Muscle of back (tissue), 11 donors: ENCODE measurements around the gene CMTM6. TPM values are rescaled to one million over a fixed set of nuclear protein-coding genes. Genes with fewer than 3 reads are reported as not detected.
A peak's percentile ranks its signal among the peaks of the same experiment; 100 is the strongest.
"Not testable (repeated sequence)": the region's sequence is repeated elsewhere in the genome, so short reads cannot be mapped to it uniquely, and the experiment has no call there.

ENCODE experiments used
- DNase-seq, 3 donors: peaks; one replicate each; pipeline versions ENCODE4 v3.0.0 to v3.0.0-alpha.2; 2013
- polyA plus RNA-seq, 10 donors: library from polyadenylated mRNA; unstranded; fragments of 120-200 nt; gene quantifications; one replicate each; pipeline ENCODE4 v1.2.1, GENCODE V29; 2013; ENCODE audit not compliant: insufficient read length in 10 of 10

CMTM6 gene
- polyA plus RNA-seq, 10 donors = 22.1 to 34.6 (median 28.2) TPM

DNA sequence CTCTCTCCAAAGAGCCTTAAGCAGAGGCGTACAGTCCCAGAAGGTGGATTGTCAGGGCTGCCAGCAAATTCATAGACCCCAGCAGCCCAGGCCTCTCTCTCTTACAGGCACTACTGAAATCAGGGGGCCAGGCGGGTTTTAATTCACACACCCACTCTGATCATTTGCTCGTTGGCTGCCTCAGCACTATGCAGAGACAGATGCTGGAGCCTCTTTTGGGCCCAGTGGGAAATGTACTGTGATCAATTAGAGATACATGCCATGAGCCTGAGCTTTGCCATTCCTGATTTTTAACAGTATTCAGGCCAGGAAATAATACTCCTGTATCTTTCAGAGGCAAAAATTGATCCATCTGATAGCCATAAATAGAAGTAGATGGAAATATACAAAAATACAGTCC lies 53.0 kb downstream of the CMTM6 start:
- DNase-seq = no peak

- DNase-seq = peak in 1 of 3 donors; percentile 40
Measured at GRCh38 chr3:32448686-32449474, 53.8 kb downstream of the CMTM6 start.

DNA sequence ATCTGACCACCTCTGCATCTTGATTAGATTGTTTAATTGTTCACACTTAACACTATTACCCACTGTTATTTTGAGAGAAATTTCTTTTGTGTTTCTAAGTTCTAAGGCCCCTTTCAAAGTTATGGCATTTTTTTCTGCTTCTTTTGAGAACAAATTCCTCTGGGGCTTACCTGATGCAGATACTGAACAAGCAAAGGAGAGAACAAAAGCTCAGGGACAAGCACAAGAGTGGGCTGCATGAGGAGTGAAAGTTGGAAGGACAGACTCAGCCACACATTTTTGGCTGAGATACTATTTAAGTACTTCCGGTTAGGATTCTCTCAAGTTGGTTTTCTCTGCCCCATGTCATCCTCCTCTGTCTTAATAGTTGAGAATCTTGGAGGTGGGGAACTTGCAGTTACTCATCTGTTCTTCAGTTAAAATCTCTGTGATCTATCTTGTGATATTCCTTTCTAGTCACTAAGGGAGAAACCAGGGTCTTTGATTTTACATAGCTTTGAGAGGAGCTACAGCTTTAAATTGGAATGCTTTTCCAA lies 54.7 kb downstream of the CMTM6 start:
- no peak for DNase-seq

DNA sequence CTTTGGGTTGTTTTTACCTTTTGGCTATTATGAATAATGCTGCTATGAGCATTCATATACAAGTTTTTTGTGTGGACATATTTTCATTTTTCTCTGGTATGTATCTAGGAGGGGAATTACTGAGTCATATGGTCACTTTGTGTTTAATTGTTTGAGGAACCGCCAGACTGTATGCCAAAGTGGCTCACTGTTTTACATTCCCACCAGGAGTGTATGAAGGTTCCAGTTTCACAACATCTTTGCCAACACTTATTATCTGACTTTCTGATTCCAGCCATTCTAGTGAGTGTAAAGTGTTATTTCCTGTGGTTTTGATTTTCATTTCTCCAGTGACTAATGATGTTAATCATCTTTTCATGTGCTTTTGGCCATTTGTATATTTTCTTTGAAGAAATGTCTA lies 59.2 kb downstream of the CMTM6 start:
- DNase-seq = no peak

DNA sequence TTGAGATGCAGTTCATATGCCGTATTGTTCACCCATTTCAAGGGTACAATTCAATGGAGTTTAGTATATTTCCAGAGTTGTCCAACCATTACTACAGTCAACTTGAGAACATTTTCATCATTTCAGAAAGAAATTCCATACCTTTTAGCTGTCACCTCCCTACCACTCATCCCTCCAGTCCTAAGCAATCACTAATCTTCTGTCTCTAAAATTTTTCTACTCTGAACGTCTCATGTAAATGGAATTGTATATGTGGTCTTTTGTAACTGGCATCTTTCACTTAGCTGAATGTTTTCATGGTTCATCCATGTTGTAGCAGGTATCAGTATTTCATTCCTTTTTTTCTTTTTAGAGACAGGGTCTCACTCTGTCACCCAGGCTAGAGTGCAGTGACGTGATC lies 59.9 kb downstream of the CMTM6 start:
- no peak for DNase-seq

DNA sequence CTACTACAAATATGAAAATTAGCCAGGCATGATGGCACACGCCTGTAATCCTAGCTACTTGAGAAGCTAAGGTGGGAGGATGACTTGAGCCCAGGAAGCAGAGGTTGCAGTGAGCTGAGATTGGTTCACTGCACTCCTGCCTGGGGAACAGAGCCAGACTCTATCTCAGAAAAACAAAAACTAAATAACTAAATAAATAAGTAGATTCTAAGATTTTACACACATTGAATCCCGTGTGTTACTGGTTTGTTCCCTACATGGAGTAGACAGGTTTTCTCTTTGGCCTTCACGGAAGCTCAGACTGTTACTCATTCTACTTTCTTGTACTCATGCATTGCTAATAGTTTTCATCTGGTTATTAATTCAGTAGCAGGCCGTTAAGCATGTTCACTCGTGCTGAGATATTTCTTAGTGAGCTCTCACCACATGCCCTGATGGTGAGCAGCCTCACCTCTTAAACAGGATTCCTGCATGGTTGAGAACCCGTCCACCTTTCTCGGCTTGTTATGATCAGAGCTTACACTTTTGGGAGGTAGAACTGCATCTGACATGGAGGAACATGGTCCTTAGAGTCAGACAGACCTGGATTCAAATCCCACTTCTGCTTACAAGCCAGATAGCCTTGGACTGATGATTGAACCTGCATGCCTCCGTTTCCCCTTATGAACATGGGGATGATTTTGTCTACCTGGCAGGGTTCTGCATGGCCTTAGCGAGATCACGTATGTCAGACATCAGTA lies 61.9 kb downstream of the CMTM6 start:
- DNase-seq = no peak

DNA sequence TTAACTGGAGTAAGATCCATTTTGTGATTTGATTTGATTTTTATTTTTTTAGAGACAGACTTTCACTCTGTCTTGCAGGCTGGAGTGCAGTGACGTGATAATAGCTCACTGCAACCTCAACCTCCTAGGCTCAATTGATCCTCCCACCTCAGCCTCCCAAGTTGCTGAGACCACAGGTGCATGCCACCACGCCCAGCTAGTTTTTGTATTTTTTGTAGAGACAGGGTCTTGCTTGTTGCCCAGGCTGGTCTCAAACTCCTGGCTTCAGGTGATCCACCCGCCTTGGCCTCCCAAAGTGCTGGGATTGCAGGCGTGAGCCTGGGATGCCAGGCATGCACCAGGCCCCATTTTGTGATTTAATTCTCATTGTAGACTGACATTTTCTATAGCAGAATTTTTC lies 63.2 kb downstream of the CMTM6 start:
- not testable (repeated sequence) for DNase-seq

DNA sequence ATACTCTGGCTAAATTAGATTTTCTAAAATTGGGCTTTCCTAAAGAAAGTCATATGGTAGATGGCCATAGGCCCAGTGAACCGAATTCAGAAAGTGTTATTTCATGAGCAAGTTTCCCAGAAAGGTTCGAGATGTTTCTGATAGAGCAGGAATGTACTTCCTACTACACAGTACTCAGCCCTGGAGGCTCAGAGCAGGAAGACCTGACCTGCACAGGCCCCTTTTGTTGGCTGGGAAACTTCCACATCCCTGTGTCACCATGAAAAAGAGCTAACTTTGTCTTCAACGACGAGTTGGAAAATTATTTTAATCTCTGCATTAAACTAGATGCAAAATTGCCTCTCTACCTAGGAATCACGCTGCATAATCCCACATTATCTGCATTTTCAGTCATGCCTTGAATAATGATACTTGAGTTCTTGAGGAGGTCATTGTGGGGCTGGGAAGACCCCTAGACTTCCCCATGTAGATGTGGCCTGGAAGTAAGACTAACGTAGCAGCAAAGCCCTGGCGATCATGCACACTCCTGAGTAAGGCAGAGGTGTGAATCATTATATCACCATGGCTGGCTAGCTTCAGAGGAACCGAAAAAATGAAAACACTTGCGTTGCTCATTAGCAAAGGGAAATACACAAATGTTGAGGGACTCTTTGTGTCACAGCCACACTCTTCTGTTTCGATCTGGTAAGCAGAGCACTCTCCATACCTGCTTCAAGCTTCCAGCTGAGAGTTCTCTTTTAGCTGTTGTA lies 63.9 kb downstream of the CMTM6 start:
- no peak for DNase-seq

DNA sequence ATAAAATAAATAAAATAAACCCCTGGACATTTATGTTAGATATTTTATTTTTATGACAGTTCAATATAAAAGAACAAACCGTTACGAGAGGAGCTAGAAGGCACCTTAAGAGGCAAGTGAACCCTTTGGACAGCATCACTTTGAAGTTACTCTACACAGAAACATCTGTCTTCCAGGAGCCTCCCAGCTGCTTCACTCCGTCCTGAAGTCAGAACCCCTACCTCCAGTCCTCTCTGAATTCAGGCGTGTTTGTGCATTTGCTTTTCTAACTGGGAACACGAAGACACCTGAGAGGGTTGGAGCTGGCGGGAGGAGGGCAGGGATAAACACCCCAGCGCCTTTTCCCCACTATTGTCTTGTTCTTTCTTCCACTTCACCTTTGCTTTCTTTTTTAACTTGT lies 64.8 kb downstream of the CMTM6 start:
- DNase-seq = no peak

DNA sequence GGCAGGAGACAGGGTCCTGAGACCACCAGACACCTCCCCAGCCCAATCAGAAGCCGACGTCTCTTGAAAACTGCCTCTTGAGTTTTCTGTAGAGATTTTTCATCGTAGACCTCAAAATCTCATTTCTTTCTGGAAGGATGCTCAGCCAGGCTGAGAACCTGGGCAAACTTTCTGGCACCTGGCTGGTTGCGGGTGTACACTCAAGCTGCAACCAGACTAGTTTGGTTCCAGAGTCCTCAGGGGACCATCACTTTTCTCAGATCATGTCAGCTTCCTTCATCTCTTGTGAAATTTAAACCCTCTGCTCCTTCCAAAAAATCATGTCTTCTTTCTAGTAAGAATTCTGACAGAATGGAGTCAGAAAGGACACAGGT lies 65.8 kb downstream of the CMTM6 start:
- DNase-seq = no peak

DNA sequence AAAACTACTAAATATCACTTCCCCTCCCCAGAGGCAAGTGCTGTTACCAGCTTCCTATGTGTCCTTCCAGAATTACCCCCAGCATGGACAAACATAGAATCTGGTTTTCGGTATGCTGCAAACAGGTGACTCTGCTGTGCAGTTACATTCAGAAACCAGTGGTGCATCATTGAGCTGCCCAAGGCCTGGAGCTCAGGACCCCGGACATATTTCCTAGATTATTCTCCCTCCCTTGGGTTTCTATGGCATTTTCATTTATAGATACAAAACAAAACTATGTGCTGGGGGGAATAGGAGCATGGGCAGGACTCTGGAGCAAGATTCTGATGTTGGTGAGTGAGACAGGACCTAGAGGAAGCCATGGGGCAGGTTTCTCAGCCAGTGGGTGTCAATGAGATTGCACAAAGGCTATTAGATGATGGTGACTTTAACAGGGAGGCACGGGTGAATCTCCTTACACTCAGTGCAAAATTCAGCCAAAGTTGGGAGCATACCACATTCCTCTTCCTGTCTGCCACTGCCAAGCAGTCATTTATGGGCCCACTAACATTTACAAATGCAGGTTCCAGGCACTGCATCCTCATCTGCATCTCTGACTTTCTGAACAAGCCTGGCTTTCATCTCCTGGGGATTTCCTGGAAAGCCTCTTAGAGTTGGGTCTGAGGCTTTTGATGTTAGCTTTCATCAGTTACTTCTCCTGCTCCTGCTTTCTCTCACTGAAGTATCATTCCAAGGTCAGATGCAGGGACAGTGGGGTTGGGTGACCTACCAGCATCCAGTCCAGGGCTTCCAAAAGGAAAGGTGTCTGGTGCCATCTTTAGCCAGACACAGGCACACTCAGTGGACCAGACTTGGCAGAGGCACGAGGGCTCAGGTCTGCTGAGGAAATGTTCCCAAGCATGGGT lies 66.5 kb downstream of the CMTM6 start:
- DNase-seq = no peak

GRCh38 chr3:32434206-32434605 lies 68.4 kb downstream of the CMTM6 start:
- no peak for DNase-seq

DNA sequence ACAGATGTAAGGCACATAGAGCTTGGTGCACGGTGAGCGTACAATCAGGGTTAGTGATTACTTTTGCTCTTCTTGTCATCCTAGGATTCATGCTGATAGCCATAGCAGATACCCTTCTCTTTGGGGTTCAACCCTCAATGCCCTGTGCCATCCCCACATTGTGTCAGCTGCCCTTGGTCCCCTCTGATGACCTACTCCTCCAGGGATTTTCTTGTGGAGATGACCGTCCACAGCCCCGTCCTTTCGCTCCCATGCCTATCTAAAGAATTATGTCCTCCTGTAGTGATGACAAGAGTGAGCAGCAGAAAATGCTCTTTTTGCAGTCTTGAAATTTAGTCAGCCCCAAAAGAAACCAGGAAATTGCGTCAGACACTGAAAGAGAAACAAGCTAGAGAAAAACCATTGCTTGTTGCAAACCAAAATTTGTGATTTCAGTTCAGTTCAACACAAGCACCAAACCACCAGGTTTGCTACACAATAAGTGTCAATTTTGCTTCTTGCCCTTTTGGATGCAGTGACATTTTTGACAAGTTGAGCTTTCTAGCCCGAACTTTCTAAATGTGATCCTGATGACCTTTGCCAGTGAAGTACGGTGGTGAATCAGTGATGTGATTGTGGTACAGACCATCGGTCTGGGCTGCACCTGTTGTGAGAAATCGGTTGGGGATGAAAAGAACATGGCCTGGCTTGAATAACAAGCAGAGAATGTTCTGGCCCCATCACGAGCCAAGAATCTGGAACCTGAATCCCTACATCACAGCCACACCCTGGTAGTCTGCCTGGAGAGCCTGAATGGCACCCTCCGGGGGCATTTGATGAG lies 69.7 kb downstream of the CMTM6 start:
- DNase-seq = no peak

- no peak for DNase-seq
Measured at GRCh38 chr3:32432045-32432710, 70.5 kb downstream of the CMTM6 start.

GRCh38 chr3:32431481-32431880 lies 71.2 kb downstream of the CMTM6 start:
- no peak for DNase-seq
